Measurements from ENCODE around the gene KRT27. TPM values are rescaled to one million over a fixed set of nuclear protein-coding genes. Genes with fewer than 3 reads are reported as not detected.

Gene KRT27
- total and polyA plus RNA-seq, 9 of the 15 experiments (the other 6 are each of a cell fraction or from before 2014, with no cell fraction given), result 0.10 TPM; not detected in 8

DNA sequence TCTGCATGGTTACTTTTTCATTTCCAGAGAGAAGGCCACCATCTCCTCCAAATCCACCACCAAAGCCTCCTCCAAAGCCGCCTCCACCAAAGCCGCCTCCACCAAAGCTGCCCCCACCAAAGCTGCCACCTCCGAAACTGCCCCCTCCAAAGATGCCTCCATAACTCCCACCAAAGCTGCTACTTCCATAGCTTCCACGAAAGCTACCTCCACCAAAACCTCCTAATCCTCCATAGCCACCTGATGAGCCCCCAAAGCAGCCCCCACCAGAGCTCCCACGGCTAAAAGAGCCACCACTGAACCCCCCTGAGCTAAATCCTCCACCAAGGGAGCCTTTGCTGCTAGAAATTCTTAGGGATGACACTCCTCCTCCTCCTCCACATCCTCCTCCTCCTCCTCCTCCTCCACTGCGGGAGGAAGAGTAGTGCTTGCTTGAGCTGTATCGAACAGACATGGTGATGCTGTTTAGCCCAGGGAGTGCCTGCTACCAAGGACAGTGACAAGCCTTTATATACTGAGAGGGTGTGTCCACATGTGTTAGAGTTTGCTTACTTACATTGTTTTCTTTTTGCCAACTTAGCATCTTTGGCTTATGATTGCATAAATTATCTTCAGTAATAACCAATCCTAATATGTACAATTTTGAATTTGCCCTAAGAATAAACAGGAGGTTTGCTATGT, 39.9 kb upstream of the KRT27 start, which contains the start of gene KRT10 (continued):
- TF ChIP-seq TOE1 (IDR thresholded peaks at IDR 0.05; ENCODE audit: borderline replicate concordance), result no peak
- no peak for TF ChIP-seq TOE1 (CRISPR knock-in tag; IDR thresholded peaks at IDR 0.05; ENCODE audit: borderline replicate concordance, low read depth)
- peak in 1 of 2 experiments; percentile 81; a peak in 2 of 4 replicates for TF ChIP-seq HDAC1 (IDR thresholded peaks at IDR 0.05)
- TF ChIP-seq THRAP3 (IDR thresholded peaks at IDR 0.05; ENCODE audit: borderline replicate concordance), result no peak
- TF ChIP-seq ARID3B (CRISPR knock-in tag; IDR thresholded peaks at IDR 0.05; ENCODE audit: borderline replicate concordance), result no peak
- no peak for TF ChIP-seq SRSF7 (optimal IDR thresholded peaks at IDR 0.05; ENCODE audit: low read depth, low read length)
- TF ChIP-seq HOMEZ (CRISPR knock-in tag; IDR thresholded peaks at IDR 0.05), result no peak
- no peak for TF ChIP-seq ZNF609 (CRISPR knock-in tag; IDR thresholded peaks at IDR 0.05; ENCODE audit: borderline replicate concordance)
- TF ChIP-seq TSHZ1 (CRISPR knock-in tag; IDR thresholded peaks at IDR 0.05), result no peak
- TF ChIP-seq, protein P1, sequence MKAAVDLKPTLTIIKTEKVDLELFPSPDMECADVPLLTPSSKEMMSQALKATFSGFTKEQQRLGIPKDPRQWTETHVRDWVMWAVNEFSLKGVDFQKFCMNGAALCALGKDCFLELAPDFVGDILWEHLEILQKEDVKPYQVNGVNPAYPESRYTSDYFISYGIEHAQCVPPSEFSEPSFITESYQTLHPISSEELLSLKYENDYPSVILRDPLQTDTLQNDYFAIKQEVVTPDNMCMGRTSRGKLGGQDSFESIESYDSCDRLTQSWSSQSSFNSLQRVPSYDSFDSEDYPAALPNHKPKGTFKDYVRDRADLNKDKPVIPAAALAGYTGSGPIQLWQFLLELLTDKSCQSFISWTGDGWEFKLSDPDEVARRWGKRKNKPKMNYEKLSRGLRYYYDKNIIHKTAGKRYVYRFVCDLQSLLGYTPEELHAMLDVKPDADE (conservative IDR thresholded peaks at IDR 0.05; ENCODE audit: control insufficient read depth, low read depth, low read length), result no peak
- TF ChIP-seq NFIC (IDR thresholded peaks at IDR 0.05), result no peak
- TF ChIP-seq MLX (CRISPR knock-in tag; conservative IDR thresholded peaks at IDR 0.05), result no peak

All from K562 (cell line).